Measurements from ENCODE around the gene CDV3. TPM values are rescaled to one million over a fixed set of nuclear protein-coding genes. Genes with fewer than 3 reads are reported as not detected.

Gene CDV3
- 159 and 203 TPM in 2 replicates for total RNA-seq

GRCh38 chr3:133573629-133574194, at the start of gene CDV3:
CDV3 (plus strand) TSS chr3:133573686; CDS start chr3:133574045, 359 bp downstream.

Small RNA genes within 50 kb of the gene (small RNA-seq; reads per million reads assigned to genes)
- not detected for gene AC022296.2
- gene RF00438, result not detected

Other genes starting within 250 kb of the CDV3 start
- gene BFSP2, start 173.6 kb upstream of the CDV3 start, total RNA-seq, result not detected in 2 replicates
- gene TOPBP1, start 88.3 kb downstream of the CDV3 start, total RNA-seq, result 25.3 and 36.9 TPM in 2 replicates
- gene TF, start 172.7 kb downstream of the CDV3 start, total RNA-seq, result under 0.01 TPM in 1 of 2 replicates, not detected in the other
- 43.6 and 86.5 TPM in 2 replicates for gene SRPRB, start 232.1 kb downstream of the CDV3 start, total RNA-seq

Data from placental epithelial cell (primary cell).